Measurements from ENCODE around the gene ZNF525. TPM values are rescaled to one million over a fixed set of nuclear protein-coding genes. Genes with fewer than 3 reads are reported as not detected.
A peak's percentile ranks its signal among the peaks of the same experiment; 100 is the strongest.

ZNF525 gene
- polyA plus RNA-seq, 1 of the 3 experiments (the other 2 are of a cell fraction): 2.5 TPM

DNA sequence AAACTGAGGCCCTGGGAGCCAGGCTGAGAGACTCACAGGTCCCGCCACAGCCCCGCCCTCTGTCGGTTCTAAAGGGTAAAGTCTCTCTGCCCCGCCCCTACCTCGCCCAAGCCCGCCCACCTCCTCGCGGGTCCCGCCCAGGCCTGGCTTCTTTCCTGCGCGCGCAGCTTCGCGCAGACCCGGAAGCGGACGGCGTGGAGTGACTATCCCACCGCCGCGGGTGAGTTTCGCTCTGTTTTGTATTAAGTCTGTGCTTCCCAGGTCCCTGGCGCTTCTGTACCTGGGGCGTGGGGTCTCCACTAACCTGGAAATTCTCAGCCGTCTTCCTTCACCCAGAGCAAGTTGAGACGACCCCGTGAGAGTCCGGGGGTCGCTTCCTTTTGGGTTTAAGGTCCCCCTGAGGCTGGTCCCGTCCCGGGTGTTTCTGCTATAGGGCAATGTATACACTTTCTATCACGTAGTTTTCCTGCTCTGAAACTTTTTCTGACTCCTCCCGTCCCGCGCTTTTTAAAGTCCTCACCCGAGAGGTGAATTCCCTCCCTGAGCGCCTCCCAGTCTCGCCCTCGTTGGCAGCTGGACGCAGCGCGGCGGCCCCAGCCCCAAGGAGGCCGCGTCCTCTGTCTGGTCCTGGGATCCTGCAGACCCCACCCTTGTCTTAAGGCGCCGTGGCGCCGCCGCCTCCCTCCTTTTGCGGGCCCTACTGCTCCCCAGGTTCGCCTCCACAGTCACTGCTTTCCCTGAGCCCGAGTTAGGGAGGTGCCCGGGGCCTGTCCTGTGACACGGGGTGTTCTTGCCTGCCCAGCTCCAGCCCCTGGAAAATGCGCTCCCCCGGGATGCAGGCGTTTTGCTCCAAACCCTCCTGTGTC lies 29.7 kb downstream of the ZNF525 start, which contains the start of gene ZNF765:
TSS of gene ZNF765 (plus strand) at position 176 of the 866 bp plus-strand sequence. CDS start 2,867 bp downstream, outside the sequence.
- ChIA-PET CTCF (interaction anchor here (1.0 to 1.6 kb wide), 5 partner anchors 30 to 351 kb away, joined by 3 to 5 read pairs (median 3); no protein-coding TSS in a partner anchor), POLR2A (no interaction called here)
- peak; percentile 96 for DNase-seq
- peak within 1 kb of the TSS; percentile 65 to 80 for H3K4me3 ChIP-seq (ENCODE audit: low read depth in 2 of 2, low read length in 1 of 2)
- peaks cover 0 to 19% of the 10 kb centered on the region in 2 experiments for H3K36me3 ChIP-seq (replicated peaks in 1 of 2; ENCODE audit: control insufficient read depth in 1 of 2, insufficient read depth in 2 of 2, low read length in 1 of 2)
- H3K9me3 ChIP-seq: no peaks in the 10 kb centered on the region
- no peaks in the 10 kb centered on the region for H3K9me2 ChIP-seq
- peak within 1 kb of the TSS; percentile 77 for H3K9ac ChIP-seq
- peaks cover 0 to 11% of the 10 kb centered on the region in 2 experiments; a peak in 1 of 4 replicates for H3K4me1 ChIP-seq (ENCODE audit: control insufficient read depth in 1 of 2, insufficient read depth in 2 of 2, low read depth in 1 of 2, low read length in 1 of 2)
- H3K27ac ChIP-seq (ENCODE audit: low read depth in 2 of 2, low read length in 1 of 2): peak within 1 kb of the TSS; percentile 64 to 83
- WGBS (ENCODE audit: low lambda C conversion rate): 1% methylated on average over 30 of the region's 58 CpGs
- H3K79me2 ChIP-seq (ENCODE audit: insufficient read depth): peaks cover 20% of the 10 kb centered on the region
- H3K4me2 ChIP-seq: peak within 1 kb of the TSS; percentile 95
- H3F3A ChIP-seq (replicated peaks; ENCODE audit: insufficient read depth): peaks cover 10% of the 10 kb centered on the region
- H2AFZ ChIP-seq (ENCODE audit: low read depth): peak within 1 kb of the TSS; percentile 99
- H4K20me1 ChIP-seq (ENCODE audit: insufficient read depth): no peaks in the 10 kb centered on the region
- H3K27me3 ChIP-seq (ENCODE audit: insufficient read depth): no peaks in the 10 kb centered on the region
- no peak for TF ChIP-seq RXRA (IDR thresholded peaks at IDR 0.05; ENCODE audit: borderline replicate concordance, low read depth)
- TF ChIP-seq POLR2AphosphoS5 (IDR thresholded peaks at IDR 0.05; ENCODE audit: low read depth, low read length): peak; percentile 90
- TF ChIP-seq USF2 (IDR thresholded peaks at IDR 0.05; ENCODE audit: borderline replicate concordance, low read depth, low read length): no peak
- TF ChIP-seq GATA2 (CRISPR knock-in tag; IDR thresholded peaks at IDR 0.05): no peak
- peak; percentile 84 for TF ChIP-seq MXI1 (IDR thresholded peaks at IDR 0.05; ENCODE audit: low read depth, low read length)
- TF ChIP-seq, protein P1, sequence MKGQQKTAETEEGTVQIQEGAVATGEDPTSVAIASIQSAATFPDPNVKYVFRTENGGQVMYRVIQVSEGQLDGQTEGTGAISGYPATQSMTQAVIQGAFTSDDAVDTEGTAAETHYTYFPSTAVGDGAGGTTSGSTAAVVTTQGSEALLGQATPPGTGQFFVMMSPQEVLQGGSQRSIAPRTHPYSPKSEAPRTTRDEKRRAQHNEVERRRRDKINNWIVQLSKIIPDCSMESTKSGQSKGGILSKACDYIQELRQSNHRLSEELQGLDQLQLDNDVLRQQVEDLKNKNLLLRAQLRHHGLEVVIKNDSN (IDR thresholded peaks at IDR 0.05; ENCODE audit: borderline replicate concordance, low read depth): no peak
- no peak for TF ChIP-seq TAF1 (IDR thresholded peaks at IDR 0.05; ENCODE audit: borderline replicate concordance, low read depth, low read length)
- no peak for TF ChIP-seq FOXM1 (IDR thresholded peaks at IDR 0.05; ENCODE audit: low read depth)
- TF ChIP-seq EP300 (IDR thresholded peaks at IDR 0.05; ENCODE audit: borderline replicate concordance in 1 of 2, low read depth in 1 of 2, low read length in 1 of 2): no peak
- TF ChIP-seq YY1 (IDR thresholded peaks at IDR 0.05; ENCODE audit: low read depth): no peak
- no peak for TF ChIP-seq RFX5 (IDR thresholded peaks at IDR 0.05; ENCODE audit: low read length)
- TF ChIP-seq FOSL2 (IDR thresholded peaks at IDR 0.05; ENCODE audit: borderline replicate concordance, low read depth): no peak
- no peak for TF ChIP-seq RCOR1 (IDR thresholded peaks at IDR 0.05; ENCODE audit: low read length)
- TF ChIP-seq GABPA (IDR thresholded peaks at IDR 0.05; ENCODE audit: low read depth): no peak
- no peak for TF ChIP-seq ZBTB33 (IDR thresholded peaks at IDR 0.05; ENCODE audit: borderline replicate concordance, low read depth)
- no peak for TF ChIP-seq IRF3 (IDR thresholded peaks at IDR 0.05; ENCODE audit: low read depth, low read length)
- no peak for TF ChIP-seq SIN3A (IDR thresholded peaks at IDR 0.05; ENCODE audit: borderline replicate concordance, low read depth, low read length)
- no peak for TF ChIP-seq TCF12 (IDR thresholded peaks at IDR 0.05)
- TF ChIP-seq, protein P2, sequence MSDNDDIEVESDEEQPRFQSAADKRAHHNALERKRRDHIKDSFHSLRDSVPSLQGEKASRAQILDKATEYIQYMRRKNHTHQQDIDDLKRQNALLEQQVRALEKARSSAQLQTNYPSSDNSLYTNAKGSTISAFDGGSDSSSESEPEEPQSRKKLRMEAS (IDR thresholded peaks at IDR 0.05; ENCODE audit: low read depth): 0 out of 2 replicates have a peak, but pooled peaks have one; percentile 43
- TF ChIP-seq EZH2phosphoT487 (IDR thresholded peaks at IDR 0.05; ENCODE audit: borderline replicate concordance, low read depth): no peak
- TF ChIP-seq, protein P3, sequence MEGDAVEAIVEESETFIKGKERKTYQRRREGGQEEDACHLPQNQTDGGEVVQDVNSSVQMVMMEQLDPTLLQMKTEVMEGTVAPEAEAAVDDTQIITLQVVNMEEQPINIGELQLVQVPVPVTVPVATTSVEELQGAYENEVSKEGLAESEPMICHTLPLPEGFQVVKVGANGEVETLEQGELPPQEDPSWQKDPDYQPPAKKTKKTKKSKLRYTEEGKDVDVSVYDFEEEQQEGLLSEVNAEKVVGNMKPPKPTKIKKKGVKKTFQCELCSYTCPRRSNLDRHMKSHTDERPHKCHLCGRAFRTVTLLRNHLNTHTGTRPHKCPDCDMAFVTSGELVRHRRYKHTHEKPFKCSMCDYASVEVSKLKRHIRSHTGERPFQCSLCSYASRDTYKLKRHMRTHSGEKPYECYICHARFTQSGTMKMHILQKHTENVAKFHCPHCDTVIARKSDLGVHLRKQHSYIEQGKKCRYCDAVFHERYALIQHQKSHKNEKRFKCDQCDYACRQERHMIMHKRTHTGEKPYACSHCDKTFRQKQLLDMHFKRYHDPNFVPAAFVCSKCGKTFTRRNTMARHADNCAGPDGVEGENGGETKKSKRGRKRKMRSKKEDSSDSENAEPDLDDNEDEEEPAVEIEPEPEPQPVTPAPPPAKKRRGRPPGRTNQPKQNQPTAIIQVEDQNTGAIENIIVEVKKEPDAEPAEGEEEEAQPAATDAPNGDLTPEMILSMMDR (IDR thresholded peaks at IDR 0.05): peak; percentile 46
- TF ChIP-seq JUND (IDR thresholded peaks at IDR 0.05): no peak
